ENCODE data around the gene SH3RF1. TPM values are rescaled to one million over a fixed set of nuclear protein-coding genes. Genes with fewer than 3 reads are reported as not detected.

SH3RF1 gene
- total RNA-seq, 1 donor from 2014 or later = 5.0 TPM

DNA sequence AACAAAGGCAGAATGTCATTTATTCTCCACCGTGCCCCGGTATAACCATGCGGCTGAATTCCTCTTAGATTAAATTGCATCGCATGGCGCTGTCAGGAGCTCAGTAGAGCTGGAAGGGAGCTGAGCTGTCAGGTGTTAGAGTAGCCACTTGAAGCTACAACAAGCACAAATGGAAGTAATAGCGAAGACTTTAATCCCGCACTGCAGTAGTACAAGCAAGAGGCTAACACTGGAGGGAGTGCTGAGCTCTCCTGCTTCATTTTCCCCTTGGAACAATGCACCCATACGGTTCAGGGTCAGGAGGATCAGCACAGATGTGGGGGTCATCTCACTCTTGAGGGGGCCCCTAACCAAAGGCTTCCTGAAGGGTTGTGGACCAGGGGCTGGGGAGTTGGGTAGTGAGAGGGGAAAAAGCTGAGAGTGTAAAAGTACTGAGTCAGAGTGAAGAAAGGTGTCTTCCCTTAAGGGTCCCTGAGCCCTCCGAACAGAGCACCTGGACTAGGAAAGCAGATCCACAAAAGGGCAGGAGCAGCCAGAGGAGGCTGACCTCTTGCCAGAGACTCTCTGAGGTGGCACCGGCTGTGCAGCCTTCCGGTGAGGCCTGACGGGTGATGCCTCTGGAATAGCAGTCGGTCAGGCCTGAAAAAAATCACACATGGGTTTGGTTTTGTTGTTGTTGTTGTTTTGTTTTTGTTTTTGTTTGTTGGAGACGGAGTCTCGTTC, 224.7 kb downstream of the SH3RF1 start:
- no peak for DNase-seq (ENCODE audit: low read depth in 2 of 2)

- no peak for DNase-seq (ENCODE audit: low read depth in 2 of 2)
Measured at GRCh38 chr4:169044714-169045447, 225.9 kb downstream of the SH3RF1 start.

Measured in dermis microvascular lymphatic vessel endothelial cell (primary cell).